SJCRH30 (cell line): ENCODE measurements around the gene GTSE1. TPM values are rescaled to one million over a fixed set of nuclear protein-coding genes. Genes with fewer than 3 reads are reported as not detected.
"Not testable (repeated sequence)": the region's sequence is repeated elsewhere in the genome, so short reads cannot be mapped to it uniquely, and the experiment has no call there.

Experiments used
- DNase-seq, 2 experiments: peaks; one replicate each; pipeline ENCODE4 v3.0.0-alpha.2; 2015 to 2020
- H3K27ac ChIP-seq: fragments of 250-450 bp; sonication (Bioruptor Pico); 2 replicates; pipeline ENCODE4 v1.5.1; 2020; ENCODE audit warnings: mild to moderate bottlenecking, moderate library complexity
- H3K27me3 ChIP-seq: fragments of 250-450 bp; sonication (Bioruptor Pico); 2 replicates; pipeline ENCODE4 v1.5.1; 2020; ENCODE audit warnings: mild to moderate bottlenecking, moderate library complexity
- H3K36me3 ChIP-seq: fragments of 250-450 bp; sonication (Bioruptor Pico); 2 replicates; pipeline ENCODE4 v1.5.1; 2020; ENCODE audit warnings: mild to moderate bottlenecking, moderate library complexity
- H3K4me1 ChIP-seq: fragments of 250-450 bp; sonication (Bioruptor Pico); 2 replicates; pipeline ENCODE4 v1.5.1; 2020; ENCODE audit warnings: mild to moderate bottlenecking, moderate library complexity
- H3K4me3 ChIP-seq: fragments of 250-450 bp; sonication (Bioruptor Pico); 2 replicates; pipeline ENCODE4 v1.5.1; 2020; ENCODE audit warnings: mild to moderate bottlenecking, moderate library complexity
- H3K9me3 ChIP-seq: fragments of 250-450 bp; sonication (Bioruptor Pico); replicated peaks from 2 replicates; pipeline ENCODE4 v1.5.1; 2020; ENCODE audit warnings: mild to moderate bottlenecking, moderate library complexity
- total RNA-seq: library from RNA; depleted of rRNA; stranded (reverse); fragments of >200 nt; shearing (Covaris generic); gene quantifications from 2 replicates; pipeline ENCODE4 v1.2.3, GENCODE V29; 2014

Gene GTSE1
- total RNA-seq, 1 experiment from 2014 or later: 57.8 TPM

- Histone ChIP-seq H3K4me1 (peaks cover 6% of the 10 kb centered on the region; the same call in 1 of the 2 replicates), H3K4me3 (peak overlapping the region; percentile 94), H3K27me3 (no peaks in the 10 kb centered on the region), H3K27ac (peak overlapping the region; percentile 86), H3K36me3 (peaks cover 35% of the 10 kb centered on the region), H3K9me3 (no peaks in the 10 kb centered on the region)
- peak; percentile 63 to 68 for DNase-seq
Measured at GRCh38 chr22:46297151-46297812, 612 bp downstream of the GTSE1 start.

- Histone ChIP-seq H3K9me3 (no peaks in the 10 kb centered on the region), H3K36me3 (peaks cover 41% of the 10 kb centered on the region)
- DNase-seq: no peak
Measured at GRCh38 chr22:46299101-46299500, 2.4 kb downstream of the GTSE1 start.

GRCh38 chr22:46300491-46300890 lies 3.8 kb downstream of the GTSE1 start:
- Histone ChIP-seq H3K4me3 (no peak overlapping the region), H3K27ac (no peak overlapping the region), H3K9me3 (no peaks in the 10 kb centered on the region), H3K4me1 (peaks cover 3% of the 10 kb centered on the region), H3K27me3 (no peaks in the 10 kb centered on the region), H3K36me3 (peaks cover 51% of the 10 kb centered on the region)
- DNase-seq: no peak

More at GRCh38 chr22:46299101-46299500, 2.4 kb downstream of the GTSE1 start:
- no peak overlapping the region for H3K27ac ChIP-seq
- H3K4me3 ChIP-seq: no peak overlapping the region
- peaks cover 6% of the 10 kb centered on the region for H3K4me1 ChIP-seq
- no peaks in the 10 kb centered on the region for H3K27me3 ChIP-seq

- DNase-seq: no peak
- Histone ChIP-seq H3K4me1 (no peaks in the 10 kb centered on the region; the same call in none of the 2 replicates), H3K27ac (no peak overlapping the region), H3K36me3 (peaks cover 72% of the 10 kb centered on the region), H3K9me3 (no peaks in the 10 kb centered on the region), H3K4me3 (no peak overlapping the region), H3K27me3 (no peaks in the 10 kb centered on the region)
Measured at GRCh38 chr22:46303347-46303965, 6.8 kb downstream of the GTSE1 start.

GRCh38 chr22:46308283-46308988 lies 11.8 kb downstream of the GTSE1 start:
- DNase-seq: no peak
- Histone ChIP-seq H3K4me3 (no peak overlapping the region), H3K27me3 (no peaks in the 10 kb centered on the region), H3K9me3 (no peaks in the 10 kb centered on the region), H3K4me1 (no peaks in the 10 kb centered on the region; the same call in 1 of the 2 replicates), H3K27ac (no peak overlapping the region), H3K36me3 (peaks cover 86% of the 10 kb centered on the region)

GRCh38 chr22:46309526-46310085 lies 12.9 kb downstream of the GTSE1 start:
- Histone ChIP-seq H3K4me1 (peaks cover 9% of the 10 kb centered on the region), H3K4me3 (no peak overlapping the region), H3K9me3 (no peaks in the 10 kb centered on the region), H3K27me3 (no peaks in the 10 kb centered on the region), H3K36me3 (peaks cover 90% of the 10 kb centered on the region), H3K27ac (no peak overlapping the region)
- DNase-seq: no peak

GRCh38 chr22:46312056-46312455 lies 15.4 kb downstream of the GTSE1 start:
- Histone ChIP-seq H3K4me1 (peaks cover 9% of the 10 kb centered on the region), H3K36me3 (peaks cover 92% of the 10 kb centered on the region), H3K4me3 (no peak overlapping the region), H3K27ac (no peak overlapping the region), H3K9me3 (no peaks in the 10 kb centered on the region), H3K27me3 (no peaks in the 10 kb centered on the region)
- no peak for DNase-seq

- not testable (repeated sequence) for H3K27me3 ChIP-seq, H3K4me3 ChIP-seq, H3K27ac ChIP-seq, H3K4me1 ChIP-seq, DNase-seq, H3K9me3 ChIP-seq
- peaks cover 93% of the 10 kb centered on the region for H3K36me3 ChIP-seq
Measured at GRCh38 chr22:46312848-46313247, 16.2 kb downstream of the GTSE1 start.

GRCh38 chr22:46315976-46316375 lies 19.3 kb downstream of the GTSE1 start:
- H3K4me3 ChIP-seq: no peak overlapping the region
- no peak for DNase-seq
- peaks cover 9% of the 10 kb centered on the region for H3K4me1 ChIP-seq
- H3K27me3 ChIP-seq: no peaks in the 10 kb centered on the region
- no peak overlapping the region for H3K27ac ChIP-seq
- H3K9me3 ChIP-seq: no peaks in the 10 kb centered on the region
- peaks cover 88% of the 10 kb centered on the region for H3K36me3 ChIP-seq

GRCh38 chr22:46317646-46318045 lies 21.0 kb downstream of the GTSE1 start:
- no peak for DNase-seq
- H3K9me3 ChIP-seq: no peaks in the 10 kb centered on the region
- peaks cover 9% of the 10 kb centered on the region for H3K4me1 ChIP-seq
- no peak overlapping the region for H3K27ac ChIP-seq
- no peak overlapping the region for H3K4me3 ChIP-seq
- peaks cover 86% of the 10 kb centered on the region for H3K36me3 ChIP-seq
- no peaks in the 10 kb centered on the region for H3K27me3 ChIP-seq

- H3K4me3 ChIP-seq: no peak overlapping the region
- no peak overlapping the region for H3K27ac ChIP-seq
- H3K27me3 ChIP-seq: no peaks in the 10 kb centered on the region
- H3K4me1 ChIP-seq: peaks cover 9% of the 10 kb centered on the region
- peaks cover 82% of the 10 kb centered on the region for H3K36me3 ChIP-seq
- no peaks in the 10 kb centered on the region for H3K9me3 ChIP-seq
- no peak for DNase-seq
Measured at GRCh38 chr22:46318576-46318975, 21.9 kb downstream of the GTSE1 start.

- peaks cover 82% of the 10 kb centered on the region for H3K36me3 ChIP-seq
- H3K27me3 ChIP-seq: no peaks in the 10 kb centered on the region
Measured at GRCh38 chr22:46319319-46319718, 22.6 kb downstream of the GTSE1 start.

GRCh38 chr22:46320166-46320710 lies 23.6 kb downstream of the GTSE1 start:
- H3K36me3 ChIP-seq: peaks cover 84% of the 10 kb centered on the region
- no peaks in the 10 kb centered on the region for H3K4me1 ChIP-seq
- H3K9me3 ChIP-seq: no peaks in the 10 kb centered on the region
- no peak overlapping the region for H3K27ac ChIP-seq
- no peak overlapping the region for H3K4me3 ChIP-seq
- no peak for DNase-seq
- no peaks in the 10 kb centered on the region for H3K27me3 ChIP-seq

More at GRCh38 chr22:46319319-46319718, 22.6 kb downstream of the GTSE1 start:
- DNase-seq: no peak
- Histone ChIP-seq H3K9me3 (no peaks in the 10 kb centered on the region), H3K4me3 (no peak overlapping the region), H3K4me1 (peaks cover 2% of the 10 kb centered on the region; the same call in 1 of the 2 replicates), H3K27ac (no peak overlapping the region)

GRCh38 chr22:46320716-46321386 lies 24.2 kb downstream of the GTSE1 start:
- Histone ChIP-seq H3K27ac (no peak overlapping the region), H3K4me1 (no peaks in the 10 kb centered on the region), H3K4me3 (no peak overlapping the region), H3K9me3 (no peaks in the 10 kb centered on the region), H3K27me3 (no peaks in the 10 kb centered on the region), H3K36me3 (peaks cover 84% of the 10 kb centered on the region)
- no peak for DNase-seq
